Kidney tubule cell (primary cell): ENCODE measurements around the gene TAPBP.
A peak's percentile ranks its signal among the peaks of the same experiment; 100 is the strongest.

ENCODE experiments used
- DNase-seq: peaks from one replicate; pipeline ENCODE4 v3.0.0-alpha.2; 2018; ENCODE audit warnings: low spot score

The TAPBP gene

GRCh38 chr6:33319939-33320314 lies 6.0 kb upstream of the TAPBP start:
- DNase-seq = no peak

- no peak for DNase-seq
Measured at GRCh38 chr6:33318426-33319073, 4.7 kb upstream of the TAPBP start.

GRCh38 chr6:33317669-33318425 lies 4.0 kb upstream of the TAPBP start, which contains the start of gene ZBTB22:
Gene ZBTB22, minus strand, starts transcription at chr6:33317744. Its CDS starts 828 bp downstream, at chr6:33316916.
- DNase-seq = peak; percentile 98

- no peak for DNase-seq
Measured at GRCh38 chr6:33317419-33317668, 3.5 kb upstream of the TAPBP start.

- DNase-seq = no peak
Measured at GRCh38 chr6:33316603-33317418, 2.9 kb upstream of the TAPBP start.

- DNase-seq = no peak
Measured at GRCh38 chr6:33315793-33316602, 2.1 kb upstream of the TAPBP start.

- peak; percentile 37 for DNase-seq
Measured at GRCh38 chr6:33314943-33315792, 1.3 kb upstream of the TAPBP start.

- DNase-seq = peak; percentile 91
Measured at GRCh38 chr6:33314515-33314942, 651 bp upstream of the TAPBP start.

GRCh38 chr6:33313105-33313708 lies 671 bp downstream of the TAPBP start:
- peak; percentile 44 for DNase-seq

GRCh38 chr6:33312361-33313104 lies 1.3 kb downstream of the TAPBP start:
- DNase-seq = peak; percentile 86

GRCh38 chr6:33306356-33306755 lies 7.5 kb downstream of the TAPBP start:
- DNase-seq = no peak

- no peak for DNase-seq
Measured at GRCh38 chr6:33305052-33305451, 8.8 kb downstream of the TAPBP start.

- no peak for DNase-seq
Measured at GRCh38 chr6:33304216-33304615, 9.7 kb downstream of the TAPBP start.

GRCh38 chr6:33301877-33302276 lies 12.0 kb downstream of the TAPBP start:
- no peak for DNase-seq

- peak; percentile 94 for DNase-seq
Measured at GRCh38 chr6:33299237-33299944, 14.5 kb downstream of the TAPBP start.

- DNase-seq = peak; percentile 72
Measured at GRCh38 chr6:33298773-33299236, 15.1 kb downstream of the TAPBP start, which contains the start of gene RGL2. Gene RGL2, minus strand, starts transcription at chr6:33298942. Its CDS starts 332 bp downstream, at chr6:33298610.

GRCh38 chr6:33297956-33298772 lies 15.7 kb downstream of the TAPBP start:
- DNase-seq = peak; percentile 92

- no peak for DNase-seq
Measured at GRCh38 chr6:33297406-33297955, 16.4 kb downstream of the TAPBP start.
